HCT116 (cell line): ENCODE measurements around the gene BBS2. TPM values are rescaled to one million over a fixed set of nuclear protein-coding genes. Genes with fewer than 3 reads are reported as not detected.

Experiments used
- ZFX ChIP-seq: fragments of 450-650 bp; IDR thresholded peaks from 2 replicates; pipeline ENCODE4 v1.6.1; 2017
- total RNA-seq: library from RNA; stranded (reverse); gene quantifications from one replicate; pipeline ENCODE4 v1.2.1, GENCODE V29; 2021; ENCODE audit not compliant: unreplicated experiment
- TF ChIP-seq, protein P1 (sequence below), 3 experiments: fragments of 200-600 bp in 1 of 3; sonication (generic) in 1 of 3; IDR thresholded peaks in 2 of 3; conservative IDR thresholded peaks in 1 of 3; 2 replicates each; pipeline ENCODE4 v1.5.1; 2012 to 2017; ENCODE audit warnings: low read depth in 2 of 3, low read length in 2 of 3, antibody characterized with exemption in 1 of 3, borderline replicate concordance in 1 of 3, control low read depth in 1 of 3, mild to moderate bottlenecking in 1 of 3, mixed read lengths in 1 of 3, mixed run types in 1 of 3, moderate library complexity in 1 of 3; ENCODE audit not compliant: insufficient read depth in 1 of 3
- TF ChIP-seq, protein P2 (sequence below): IDR thresholded peaks from 2 replicates; pipeline ENCODE4 v1.6.1; 2012
- TF ChIP-seq, protein P3 (sequence below): IDR thresholded peaks from 2 replicates; pipeline ENCODE4 v1.6.1; 2012; ENCODE audit warnings: low read depth

The BBS2 gene
- total RNA-seq, 1 experiment from 2014 or later, result 26.7 TPM

DNA sequence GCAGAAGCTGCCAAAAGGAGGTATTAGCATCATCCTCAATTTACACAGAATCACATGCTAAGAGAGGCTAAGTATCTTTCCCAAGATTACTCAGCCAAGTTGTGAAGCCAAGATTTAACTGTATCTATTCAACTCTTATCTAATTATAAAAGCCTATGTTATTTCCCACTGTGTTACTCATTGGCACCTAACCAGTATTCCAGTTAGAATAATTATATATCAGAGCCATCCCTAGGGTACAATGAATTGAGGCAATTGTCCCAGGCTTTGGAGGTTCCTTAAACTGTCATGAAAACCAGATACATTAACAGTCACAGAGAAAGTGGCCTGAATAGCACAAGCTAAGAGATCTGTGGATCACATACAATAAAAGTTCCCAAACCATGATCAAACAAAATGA lies 83.6 kb downstream of the BBS2 start (continued):
- TF ChIP-seq, protein P1, sequence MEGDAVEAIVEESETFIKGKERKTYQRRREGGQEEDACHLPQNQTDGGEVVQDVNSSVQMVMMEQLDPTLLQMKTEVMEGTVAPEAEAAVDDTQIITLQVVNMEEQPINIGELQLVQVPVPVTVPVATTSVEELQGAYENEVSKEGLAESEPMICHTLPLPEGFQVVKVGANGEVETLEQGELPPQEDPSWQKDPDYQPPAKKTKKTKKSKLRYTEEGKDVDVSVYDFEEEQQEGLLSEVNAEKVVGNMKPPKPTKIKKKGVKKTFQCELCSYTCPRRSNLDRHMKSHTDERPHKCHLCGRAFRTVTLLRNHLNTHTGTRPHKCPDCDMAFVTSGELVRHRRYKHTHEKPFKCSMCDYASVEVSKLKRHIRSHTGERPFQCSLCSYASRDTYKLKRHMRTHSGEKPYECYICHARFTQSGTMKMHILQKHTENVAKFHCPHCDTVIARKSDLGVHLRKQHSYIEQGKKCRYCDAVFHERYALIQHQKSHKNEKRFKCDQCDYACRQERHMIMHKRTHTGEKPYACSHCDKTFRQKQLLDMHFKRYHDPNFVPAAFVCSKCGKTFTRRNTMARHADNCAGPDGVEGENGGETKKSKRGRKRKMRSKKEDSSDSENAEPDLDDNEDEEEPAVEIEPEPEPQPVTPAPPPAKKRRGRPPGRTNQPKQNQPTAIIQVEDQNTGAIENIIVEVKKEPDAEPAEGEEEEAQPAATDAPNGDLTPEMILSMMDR (IDR thresholded peaks at IDR 0.05 in 2 of 3, conservative IDR thresholded peaks at IDR 0.05 in 1 of 3; ENCODE audit: borderline replicate concordance in 1 of 3, insufficient read depth in 1 of 3, low read depth in 2 of 3, low read length in 2 of 3), result no peak
- no peak for TF ChIP-seq ZFX
- TF ChIP-seq, protein P2, sequence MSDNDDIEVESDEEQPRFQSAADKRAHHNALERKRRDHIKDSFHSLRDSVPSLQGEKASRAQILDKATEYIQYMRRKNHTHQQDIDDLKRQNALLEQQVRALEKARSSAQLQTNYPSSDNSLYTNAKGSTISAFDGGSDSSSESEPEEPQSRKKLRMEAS, result no peak
- TF ChIP-seq, protein P3, sequence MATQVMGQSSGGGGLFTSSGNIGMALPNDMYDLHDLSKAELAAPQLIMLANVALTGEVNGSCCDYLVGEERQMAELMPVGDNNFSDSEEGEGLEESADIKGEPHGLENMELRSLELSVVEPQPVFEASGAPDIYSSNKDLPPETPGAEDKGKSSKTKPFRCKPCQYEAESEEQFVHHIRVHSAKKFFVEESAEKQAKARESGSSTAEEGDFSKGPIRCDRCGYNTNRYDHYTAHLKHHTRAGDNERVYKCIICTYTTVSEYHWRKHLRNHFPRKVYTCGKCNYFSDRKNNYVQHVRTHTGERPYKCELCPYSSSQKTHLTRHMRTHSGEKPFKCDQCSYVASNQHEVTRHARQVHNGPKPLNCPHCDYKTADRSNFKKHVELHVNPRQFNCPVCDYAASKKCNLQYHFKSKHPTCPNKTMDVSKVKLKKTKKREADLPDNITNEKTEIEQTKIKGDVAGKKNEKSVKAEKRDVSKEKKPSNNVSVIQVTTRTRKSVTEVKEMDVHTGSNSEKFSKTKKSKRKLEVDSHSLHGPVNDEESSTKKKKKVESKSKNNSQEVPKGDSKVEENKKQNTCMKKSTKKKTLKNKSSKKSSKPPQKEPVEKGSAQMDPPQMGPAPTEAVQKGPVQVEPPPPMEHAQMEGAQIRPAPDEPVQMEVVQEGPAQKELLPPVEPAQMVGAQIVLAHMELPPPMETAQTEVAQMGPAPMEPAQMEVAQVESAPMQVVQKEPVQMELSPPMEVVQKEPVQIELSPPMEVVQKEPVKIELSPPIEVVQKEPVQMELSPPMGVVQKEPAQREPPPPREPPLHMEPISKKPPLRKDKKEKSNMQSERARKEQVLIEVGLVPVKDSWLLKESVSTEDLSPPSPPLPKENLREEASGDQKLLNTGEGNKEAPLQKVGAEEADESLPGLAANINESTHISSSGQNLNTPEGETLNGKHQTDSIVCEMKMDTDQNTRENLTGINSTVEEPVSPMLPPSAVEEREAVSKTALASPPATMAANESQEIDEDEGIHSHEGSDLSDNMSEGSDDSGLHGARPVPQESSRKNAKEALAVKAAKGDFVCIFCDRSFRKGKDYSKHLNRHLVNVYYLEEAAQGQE, result no peak
- TF ChIP-seq, all 23 proteins: peak for 0

Other genes with a start within 250 kb of the BBS2 start
- 66.3 TPM for gene AMFR, start 94.5 kb downstream of the BBS2 start, total RNA-seq
- gene NUDT21, start 68.7 kb downstream of the BBS2 start, total RNA-seq, result 218 TPM
- 51.6 TPM for gene OGFOD1, start 68.5 kb downstream of the BBS2 start, total RNA-seq
- not detected for gene MT4, start 45.0 kb upstream of the BBS2 start, total RNA-seq
- not detected for gene MT3, start 69.5 kb upstream of the BBS2 start, total RNA-seq
- gene MT2A, start 88.6 kb upstream of the BBS2 start, total RNA-seq, result 710 TPM
- 383 TPM for gene MT1E, start 105.8 kb upstream of the BBS2 start, total RNA-seq
- 0.39 TPM for gene MT1M, start 112.6 kb upstream of the BBS2 start, total RNA-seq
- not detected for gene MT1A, start 118.6 kb upstream of the BBS2 start, total RNA-seq
- gene MT1B, start 131.9 kb upstream of the BBS2 start, total RNA-seq, result not detected
- 7.3 TPM for gene MT1F, start 137.9 kb upstream of the BBS2 start, total RNA-seq
- 1.2 TPM for gene MT1G, start 148.0 kb upstream of the BBS2 start, total RNA-seq
- not detected for gene MT1H, start 149.8 kb upstream of the BBS2 start, total RNA-seq
- 50.2 TPM for gene MT1X, start 162.4 kb upstream of the BBS2 start, total RNA-seq
- gene NUP93, start 210.1 kb upstream of the BBS2 start, total RNA-seq, result 144 TPM